Kidney epithelial cell (primary cell): ENCODE measurements around the gene SAP25. TPM values are rescaled to one million over a fixed set of nuclear protein-coding genes. Genes with fewer than 3 reads are reported as not detected.

Source experiments
- DNase-seq: peaks from one replicate; pipeline ENCODE4 v3.0.0-alpha.2; 2010; ENCODE audit warnings: low read depth
- H3K27me3 ChIP-seq: 2 replicates; pipeline ENCODE4 v1.6.0; 2011; ENCODE audit warnings: low read length; ENCODE audit not compliant: control insufficient read depth, insufficient read depth
- H3K36me3 ChIP-seq: 2 replicates; pipeline ENCODE4 v1.5.1; 2011; ENCODE audit warnings: low read length; ENCODE audit not compliant: control insufficient read depth, insufficient read depth
- H3K4me3 ChIP-seq: 2 replicates; pipeline ENCODE4 v1.5.1; 2011; ENCODE audit warnings: low read depth, mild to moderate bottlenecking, control low read depth, low read length
- CTCF ChIP-seq: IDR thresholded peaks from 2 replicates; pipeline ENCODE4 v1.5.1; 2011; ENCODE audit warnings: mild to moderate bottlenecking, moderate library complexity, low read length, control low read depth, inconsistent platforms; ENCODE audit not compliant: insufficient read depth, poor library complexity, severe bottlenecking
- total RNA-seq: library from RNA; depleted of rRNA; stranded (reverse); fragments of >200 nt; gene quantifications from 2 replicates; pipeline ENCODE4 v1.2.3, GENCODE V29; 2015

The SAP25 gene
- total RNA-seq, 1 donor from 2014 or later = not detected

DNA sequence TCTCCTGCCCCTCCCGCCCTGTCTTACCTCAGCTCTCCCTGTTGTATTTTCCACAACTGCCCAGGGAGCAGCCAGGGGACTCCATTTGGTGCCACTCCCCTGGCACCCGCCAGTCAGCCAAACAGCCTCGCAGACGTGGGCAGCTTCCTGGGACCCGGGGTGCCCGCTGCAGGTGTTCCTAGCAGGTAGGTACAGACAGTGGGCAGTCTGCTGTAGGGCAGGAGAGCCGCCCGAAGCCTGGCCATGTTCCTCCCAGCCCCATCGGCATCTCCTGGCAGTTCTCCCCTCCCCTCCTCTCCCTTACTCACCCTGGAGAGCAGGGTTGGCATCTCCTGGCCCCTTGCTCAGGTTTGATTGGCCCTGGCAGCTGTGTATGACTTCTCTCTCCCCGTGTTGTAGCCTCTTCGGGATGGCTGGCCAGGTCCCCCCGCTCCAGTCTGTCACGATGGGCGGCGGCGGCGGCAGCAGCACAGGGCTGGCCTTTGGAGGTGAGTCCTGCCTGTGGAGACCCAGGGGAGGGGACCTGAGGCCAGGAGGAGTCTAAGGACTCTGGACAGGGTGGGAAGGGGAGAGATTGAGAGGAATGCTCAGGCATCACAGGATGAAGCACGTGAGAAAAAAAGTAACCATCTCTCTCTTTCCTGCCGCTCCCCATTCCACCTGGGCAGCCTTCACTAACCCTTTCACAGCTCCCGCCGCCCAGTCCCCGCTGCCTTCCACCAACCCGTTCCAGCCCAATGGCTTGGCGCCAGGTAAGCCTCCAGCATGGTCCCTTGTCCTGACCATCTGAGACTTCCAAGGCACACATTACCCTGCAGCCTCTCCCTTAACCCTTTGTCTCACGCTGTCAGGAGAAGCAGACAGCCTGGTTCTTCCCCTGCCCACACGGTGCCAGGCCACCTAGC lies 11.3 kb downstream of the SAP25 start:
- no peak overlapping the region for H3K4me3 ChIP-seq
- no peaks in the 10 kb centered on the region for H3K36me3 ChIP-seq
- TF ChIP-seq CTCF = no peak
- DNase-seq = no peak
- H3K27me3 ChIP-seq = no peaks in the 10 kb centered on the region

- no peaks in the 10 kb centered on the region for H3K36me3 ChIP-seq
- no peak for TF ChIP-seq CTCF
- no peak for DNase-seq
- H3K27me3 ChIP-seq = no peaks in the 10 kb centered on the region
- no peak overlapping the region for H3K4me3 ChIP-seq
Observed at GRCh38 chr7:100561491-100562194, 12.1 kb downstream of the SAP25 start.

DNA sequence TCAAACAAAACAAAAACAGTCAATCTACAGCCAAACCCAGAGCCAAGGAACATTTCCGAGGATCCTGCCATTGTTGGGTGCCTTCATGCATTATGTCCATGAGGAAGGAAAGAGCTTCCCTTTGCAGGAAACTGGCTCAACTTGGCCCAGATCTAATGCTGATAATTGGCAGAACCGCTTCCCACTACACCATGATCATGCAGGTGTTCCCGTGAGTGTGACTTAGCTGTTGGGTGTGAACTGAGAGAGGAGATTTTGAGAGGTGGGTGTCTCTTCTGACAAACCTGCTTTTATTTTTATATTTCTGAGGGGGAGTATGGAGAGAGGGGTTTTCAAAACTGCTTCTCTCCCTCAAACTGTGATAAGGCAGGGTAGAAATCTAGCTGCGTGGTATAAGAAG lies 14.6 kb downstream of the SAP25 start:
- no peak overlapping the region for H3K4me3 ChIP-seq
- no peak for TF ChIP-seq CTCF
- H3K27me3 ChIP-seq = no peaks in the 10 kb centered on the region
- H3K36me3 ChIP-seq = no peaks in the 10 kb centered on the region
- DNase-seq = no peak

- Histone ChIP-seq H3K27me3 (no peaks in the 10 kb centered on the region), H3K36me3 (no peaks in the 10 kb centered on the region), H3K4me3 (no peak overlapping the region)
- TF ChIP-seq CTCF = no peak
- DNase-seq = no peak
Observed at GRCh38 chr7:100556541-100556940, 17.2 kb downstream of the SAP25 start.

DNA sequence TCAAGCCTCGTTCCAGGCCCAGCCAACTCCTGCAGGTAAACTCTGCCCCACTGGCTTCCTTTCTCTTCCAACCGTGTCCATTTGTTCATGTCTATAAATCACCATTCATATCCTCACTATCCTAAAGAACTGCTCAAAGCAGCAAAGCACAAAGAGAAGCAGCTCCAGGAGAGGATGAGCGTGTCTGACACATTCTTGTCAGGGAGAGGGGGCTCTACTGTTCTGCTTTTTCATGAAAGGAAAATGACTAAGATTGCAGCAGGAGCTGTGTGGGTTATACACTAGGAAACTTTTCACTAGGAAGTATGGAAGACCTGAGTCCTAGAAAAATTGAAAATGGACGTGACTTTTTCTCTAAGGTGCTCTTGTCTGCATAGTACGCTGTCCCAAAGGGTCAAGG lies 18.0 kb downstream of the SAP25 start:
- no peak for TF ChIP-seq CTCF
- Histone ChIP-seq H3K4me3 (no peak overlapping the region), H3K36me3 (no peaks in the 10 kb centered on the region), H3K27me3 (no peaks in the 10 kb centered on the region)
- DNase-seq = no peak
